GM23338 (cell line): ENCODE results near the gene FOXN4. TPM values are rescaled to one million over a fixed set of nuclear protein-coding genes. Genes with fewer than 3 reads are reported as not detected.

Source experiments
- ATAC-seq: fragments of 200-7000 bp; cut with Tn5 transposase; 3 replicates; pipeline ENCODE4 v1.9.1; 2020
- DNase-seq: peaks from one replicate; pipeline ENCODE4 v3.0.0-alpha.2; 2015; ENCODE audit warnings: low spot score
- H2AFZ ChIP-seq: fragments of 200-600 bp; sonication (generic); 2 replicates; pipeline ENCODE4 v1.8.0; 2016; ENCODE audit warnings: antibody characterized with exemption, mild to moderate bottlenecking, moderate library complexity
- H3F3A ChIP-seq: fragments of 200-600 bp; sonication (generic); replicated peaks from 2 replicates; pipeline ENCODE4 v1.8.0; 2017; ENCODE audit warnings: antibody characterized with exemption, mixed run types, low read depth
- H3K27ac ChIP-seq: fragments of 200-600 bp; sonication (generic); 2 replicates; pipeline ENCODE4 v1.6.1; 2016; ENCODE audit warnings: low read depth
- H3K27me3 ChIP-seq: fragments of 200-600 bp; sonication (generic); 2 replicates; pipeline ENCODE4 v1.8.0; 2016; ENCODE audit warnings: mild to moderate bottlenecking, mixed run types, moderate library complexity; ENCODE audit not compliant: insufficient read depth
- H3K36me3 ChIP-seq: fragments of 200-600 bp; sonication (generic); 2 replicates; pipeline ENCODE4 v1.8.0; 2016; ENCODE audit warnings: mild to moderate bottlenecking; ENCODE audit not compliant: insufficient read depth
- H3K4me1 ChIP-seq: fragments of 200-600 bp; sonication (generic); 2 replicates; pipeline ENCODE4 v1.8.0; 2016; ENCODE audit warnings: mild to moderate bottlenecking, moderate library complexity; ENCODE audit not compliant: insufficient read depth
- H3K4me2 ChIP-seq: fragments of 200-600 bp; sonication (generic); 2 replicates; pipeline ENCODE4 v1.7.1; 2017; ENCODE audit warnings: mixed run types
- H3K4me3 ChIP-seq: fragments of 200-600 bp; sonication (generic); 2 replicates; pipeline ENCODE4 v1.6.1; 2016; ENCODE audit warnings: mixed run types
- H3K79me2 ChIP-seq: fragments of 200-600 bp; sonication (generic); replicated peaks from 2 replicates; pipeline ENCODE4 v1.8.0; 2017; ENCODE audit warnings: mild to moderate bottlenecking; ENCODE audit not compliant: insufficient read depth
- H3K9me2 ChIP-seq: fragments of 200-600 bp; sonication (generic); 2 replicates; pipeline ENCODE4 v1.8.0; 2017; ENCODE audit not compliant: insufficient read depth
- H4K20me1 ChIP-seq: fragments of 200-600 bp; sonication (generic); replicated peaks from 2 replicates; pipeline ENCODE4 v1.8.0; 2017; ENCODE audit warnings: mild to moderate bottlenecking; ENCODE audit not compliant: insufficient read depth
- H3K27ac Mint-ChIP-seq: 2 replicates; pipeline ENCODE4 v1.8.0; 2020; ENCODE audit warnings: inconsistent platforms, mild to moderate bottlenecking, moderate library complexity, mixed read lengths
- H3K27me3 Mint-ChIP-seq: 3 replicates; pipeline ENCODE4 v1.8.0; 2022; ENCODE audit warnings: low read depth, mild to moderate bottlenecking, moderate library complexity, mixed read lengths, inconsistent platforms; ENCODE audit not compliant: insufficient read depth, poor library complexity
- H3K36me3 Mint-ChIP-seq: 3 replicates; pipeline ENCODE4 v1.8.0; 2021; ENCODE audit warnings: low read depth, mild to moderate bottlenecking, inconsistent platforms, moderate library complexity, mixed read lengths
- H3K4me1 Mint-ChIP-seq: 3 replicates; pipeline ENCODE4 v1.8.0; 2020; ENCODE audit warnings: mild to moderate bottlenecking, inconsistent platforms, mixed read lengths
- H3K4me3 Mint-ChIP-seq: 3 replicates; pipeline ENCODE4 v1.8.0; 2021; ENCODE audit warnings: moderate library complexity, mild to moderate bottlenecking, inconsistent platforms, mixed read lengths
- H3K9me3 Mint-ChIP-seq: 3 replicates; pipeline ENCODE4 v1.8.0; 2020; ENCODE audit warnings: moderate library complexity, mild to moderate bottlenecking, inconsistent platforms, mixed read lengths
- CREB1 ChIP-seq: fragments of 250-450 bp; sonication (Bioruptor Pico); IDR thresholded peaks from 2 replicates; pipeline ENCODE4 v1.5.0; 2020; ENCODE audit warnings: low read depth, mild to moderate bottlenecking, moderate library complexity
- EZH2 ChIP-seq: fragments of 200-600 bp; sonication (generic); IDR thresholded peaks from one replicate; pipeline ENCODE4 v1.8.0; 2017; ENCODE audit warnings: antibody characterized with exemption, mild to moderate bottlenecking, low read depth; ENCODE audit not compliant: unreplicated experiment
- JUNB ChIP-seq: IDR thresholded peaks from one replicate; pipeline ENCODE4 v1.6.1; 2016; ENCODE audit warnings: antibody characterized with exemption; ENCODE audit not compliant: unreplicated experiment
- NANOG ChIP-seq: IDR thresholded peaks from 2 replicates; pipeline ENCODE4 v1.6.1; 2016; ENCODE audit warnings: antibody characterized with exemption, borderline replicate concordance
- POLR2AphosphoS5 ChIP-seq: IDR thresholded peaks from 2 replicates; pipeline ENCODE4 v1.6.1; 2016; ENCODE audit warnings: antibody characterized with exemption, low read depth
- STAT1 ChIP-seq: IDR thresholded peaks from one replicate; pipeline ENCODE4 v1.6.1; 2016; ENCODE audit warnings: antibody characterized with exemption; ENCODE audit not compliant: unreplicated experiment
- ZNF114 ChIP-seq: fragments of 250-450 bp; sonication (Bioruptor Pico); IDR thresholded peaks from 2 replicates; pipeline ENCODE4 v1.5.0; 2020; ENCODE audit warnings: mild to moderate bottlenecking, moderate library complexity
- ZNF331 ChIP-seq: fragments of 250-450 bp; sonication (Bioruptor Pico); IDR thresholded peaks from 2 replicates; pipeline ENCODE4 v1.5.0; 2020; ENCODE audit warnings: low read depth, mild to moderate bottlenecking, moderate library complexity
- polyA plus RNA-seq: library from polyadenylated mRNA; unstranded; fragments of >200 nt; fragmentation: Nextera tagmentation; extraction: Ambion mirVana; gene quantifications from 2 replicates; pipeline ENCODE4 v1.2.1, GENCODE V29; 2016
- total RNA-seq: library from RNA; depleted of rRNA; stranded (reverse); fragments of >200 nt; shearing (Covaris generic); gene quantifications from 2 replicates; pipeline ENCODE4 v1.2.3, GENCODE V29; 2014
- TF ChIP-seq, protein P1 (sequence below): IDR thresholded peaks from one replicate; pipeline ENCODE4 v1.6.1; 2018; ENCODE audit warnings: antibody characterized with exemption; ENCODE audit not compliant: unreplicated experiment
- TF ChIP-seq, protein P2 (sequence below): fragments of 250-450 bp; sonication (Bioruptor Pico); IDR thresholded peaks from 2 replicates; pipeline ENCODE4 v1.5.0; 2020; ENCODE audit warnings: mild to moderate bottlenecking, moderate library complexity
- TF ChIP-seq, protein P3 (sequence below), 2 experiments: fragments of 200-600 bp in 1 of 2; sonication (generic) in 1 of 2; conservative IDR thresholded peaks; 2 replicates each; pipeline versions ENCODE4 v1.5.1 to v1.6.1; 2016 to 2017; ENCODE audit warnings: antibody characterized with exemption in 2 of 2, low read depth in 2 of 2, mild to moderate bottlenecking in 2 of 2, moderate library complexity in 1 of 2

Gene FOXN4
- total and polyA plus RNA-seq, 2 experiments from 2014 or later = 0.35 to 0.47 TPM

DNA sequence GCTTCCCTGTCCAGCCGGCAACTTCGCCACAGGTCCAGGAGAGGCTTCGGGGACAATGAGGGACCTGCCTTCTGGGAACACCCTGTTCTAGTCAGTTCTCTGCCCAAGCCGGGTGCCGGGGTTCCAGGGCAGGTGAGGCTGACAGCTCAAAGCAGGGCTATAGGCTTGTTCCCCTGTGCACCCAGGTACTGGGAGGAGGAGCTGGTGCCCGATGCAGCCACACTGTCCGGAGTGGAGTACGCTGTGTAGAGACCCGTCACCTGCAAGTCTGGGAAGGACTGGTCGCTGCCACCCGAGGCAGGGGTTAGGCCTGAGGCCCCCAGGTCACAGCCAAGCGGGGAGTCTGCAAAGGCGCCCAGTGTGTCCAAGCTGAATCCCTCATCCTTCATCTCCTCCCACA lies 29.6 kb downstream of the FOXN4 start:
- ATAC-seq = no peak
- Mint-ChIP-seq H3K27me3 (peaks cover 12% of the 10 kb centered on the region), H3K9me3 (no peaks in the 10 kb centered on the region), H3K27ac (no peak overlapping the region), H3K36me3 (no peaks in the 10 kb centered on the region), H3K4me1 (peaks cover 11% of the 10 kb centered on the region), H3K4me3 (no peak overlapping the region)
- no peaks in the 10 kb centered on the region for H3K36me3 ChIP-seq
- no peak overlapping the region for H3K4me2 ChIP-seq
- no peak overlapping the region for H2AFZ ChIP-seq
- DNase-seq = no peak
- H3K27ac ChIP-seq = no peak overlapping the region
- no peaks in the 10 kb centered on the region for H3F3A ChIP-seq
- H3K79me2 ChIP-seq = no peaks in the 10 kb centered on the region
- H3K27me3 ChIP-seq = no peaks in the 10 kb centered on the region
- H3K4me3 ChIP-seq = no peak overlapping the region
- no peaks in the 10 kb centered on the region for H4K20me1 ChIP-seq
- no peaks in the 10 kb centered on the region for H3K9me2 ChIP-seq
- TF ChIP-seq, protein P1, sequence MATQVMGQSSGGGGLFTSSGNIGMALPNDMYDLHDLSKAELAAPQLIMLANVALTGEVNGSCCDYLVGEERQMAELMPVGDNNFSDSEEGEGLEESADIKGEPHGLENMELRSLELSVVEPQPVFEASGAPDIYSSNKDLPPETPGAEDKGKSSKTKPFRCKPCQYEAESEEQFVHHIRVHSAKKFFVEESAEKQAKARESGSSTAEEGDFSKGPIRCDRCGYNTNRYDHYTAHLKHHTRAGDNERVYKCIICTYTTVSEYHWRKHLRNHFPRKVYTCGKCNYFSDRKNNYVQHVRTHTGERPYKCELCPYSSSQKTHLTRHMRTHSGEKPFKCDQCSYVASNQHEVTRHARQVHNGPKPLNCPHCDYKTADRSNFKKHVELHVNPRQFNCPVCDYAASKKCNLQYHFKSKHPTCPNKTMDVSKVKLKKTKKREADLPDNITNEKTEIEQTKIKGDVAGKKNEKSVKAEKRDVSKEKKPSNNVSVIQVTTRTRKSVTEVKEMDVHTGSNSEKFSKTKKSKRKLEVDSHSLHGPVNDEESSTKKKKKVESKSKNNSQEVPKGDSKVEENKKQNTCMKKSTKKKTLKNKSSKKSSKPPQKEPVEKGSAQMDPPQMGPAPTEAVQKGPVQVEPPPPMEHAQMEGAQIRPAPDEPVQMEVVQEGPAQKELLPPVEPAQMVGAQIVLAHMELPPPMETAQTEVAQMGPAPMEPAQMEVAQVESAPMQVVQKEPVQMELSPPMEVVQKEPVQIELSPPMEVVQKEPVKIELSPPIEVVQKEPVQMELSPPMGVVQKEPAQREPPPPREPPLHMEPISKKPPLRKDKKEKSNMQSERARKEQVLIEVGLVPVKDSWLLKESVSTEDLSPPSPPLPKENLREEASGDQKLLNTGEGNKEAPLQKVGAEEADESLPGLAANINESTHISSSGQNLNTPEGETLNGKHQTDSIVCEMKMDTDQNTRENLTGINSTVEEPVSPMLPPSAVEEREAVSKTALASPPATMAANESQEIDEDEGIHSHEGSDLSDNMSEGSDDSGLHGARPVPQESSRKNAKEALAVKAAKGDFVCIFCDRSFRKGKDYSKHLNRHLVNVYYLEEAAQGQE = no peak
- TF ChIP-seq ZNF114 (CRISPR knock-in tag) (no peak), EZH2 (no peak), ZNF331 (CRISPR knock-in tag) (no peak), POLR2AphosphoS5 (no peak), JUNB (no peak), STAT1 (no peak), CREB1 (no peak), NANOG (no peak)
- TF ChIP-seq, protein P2, sequence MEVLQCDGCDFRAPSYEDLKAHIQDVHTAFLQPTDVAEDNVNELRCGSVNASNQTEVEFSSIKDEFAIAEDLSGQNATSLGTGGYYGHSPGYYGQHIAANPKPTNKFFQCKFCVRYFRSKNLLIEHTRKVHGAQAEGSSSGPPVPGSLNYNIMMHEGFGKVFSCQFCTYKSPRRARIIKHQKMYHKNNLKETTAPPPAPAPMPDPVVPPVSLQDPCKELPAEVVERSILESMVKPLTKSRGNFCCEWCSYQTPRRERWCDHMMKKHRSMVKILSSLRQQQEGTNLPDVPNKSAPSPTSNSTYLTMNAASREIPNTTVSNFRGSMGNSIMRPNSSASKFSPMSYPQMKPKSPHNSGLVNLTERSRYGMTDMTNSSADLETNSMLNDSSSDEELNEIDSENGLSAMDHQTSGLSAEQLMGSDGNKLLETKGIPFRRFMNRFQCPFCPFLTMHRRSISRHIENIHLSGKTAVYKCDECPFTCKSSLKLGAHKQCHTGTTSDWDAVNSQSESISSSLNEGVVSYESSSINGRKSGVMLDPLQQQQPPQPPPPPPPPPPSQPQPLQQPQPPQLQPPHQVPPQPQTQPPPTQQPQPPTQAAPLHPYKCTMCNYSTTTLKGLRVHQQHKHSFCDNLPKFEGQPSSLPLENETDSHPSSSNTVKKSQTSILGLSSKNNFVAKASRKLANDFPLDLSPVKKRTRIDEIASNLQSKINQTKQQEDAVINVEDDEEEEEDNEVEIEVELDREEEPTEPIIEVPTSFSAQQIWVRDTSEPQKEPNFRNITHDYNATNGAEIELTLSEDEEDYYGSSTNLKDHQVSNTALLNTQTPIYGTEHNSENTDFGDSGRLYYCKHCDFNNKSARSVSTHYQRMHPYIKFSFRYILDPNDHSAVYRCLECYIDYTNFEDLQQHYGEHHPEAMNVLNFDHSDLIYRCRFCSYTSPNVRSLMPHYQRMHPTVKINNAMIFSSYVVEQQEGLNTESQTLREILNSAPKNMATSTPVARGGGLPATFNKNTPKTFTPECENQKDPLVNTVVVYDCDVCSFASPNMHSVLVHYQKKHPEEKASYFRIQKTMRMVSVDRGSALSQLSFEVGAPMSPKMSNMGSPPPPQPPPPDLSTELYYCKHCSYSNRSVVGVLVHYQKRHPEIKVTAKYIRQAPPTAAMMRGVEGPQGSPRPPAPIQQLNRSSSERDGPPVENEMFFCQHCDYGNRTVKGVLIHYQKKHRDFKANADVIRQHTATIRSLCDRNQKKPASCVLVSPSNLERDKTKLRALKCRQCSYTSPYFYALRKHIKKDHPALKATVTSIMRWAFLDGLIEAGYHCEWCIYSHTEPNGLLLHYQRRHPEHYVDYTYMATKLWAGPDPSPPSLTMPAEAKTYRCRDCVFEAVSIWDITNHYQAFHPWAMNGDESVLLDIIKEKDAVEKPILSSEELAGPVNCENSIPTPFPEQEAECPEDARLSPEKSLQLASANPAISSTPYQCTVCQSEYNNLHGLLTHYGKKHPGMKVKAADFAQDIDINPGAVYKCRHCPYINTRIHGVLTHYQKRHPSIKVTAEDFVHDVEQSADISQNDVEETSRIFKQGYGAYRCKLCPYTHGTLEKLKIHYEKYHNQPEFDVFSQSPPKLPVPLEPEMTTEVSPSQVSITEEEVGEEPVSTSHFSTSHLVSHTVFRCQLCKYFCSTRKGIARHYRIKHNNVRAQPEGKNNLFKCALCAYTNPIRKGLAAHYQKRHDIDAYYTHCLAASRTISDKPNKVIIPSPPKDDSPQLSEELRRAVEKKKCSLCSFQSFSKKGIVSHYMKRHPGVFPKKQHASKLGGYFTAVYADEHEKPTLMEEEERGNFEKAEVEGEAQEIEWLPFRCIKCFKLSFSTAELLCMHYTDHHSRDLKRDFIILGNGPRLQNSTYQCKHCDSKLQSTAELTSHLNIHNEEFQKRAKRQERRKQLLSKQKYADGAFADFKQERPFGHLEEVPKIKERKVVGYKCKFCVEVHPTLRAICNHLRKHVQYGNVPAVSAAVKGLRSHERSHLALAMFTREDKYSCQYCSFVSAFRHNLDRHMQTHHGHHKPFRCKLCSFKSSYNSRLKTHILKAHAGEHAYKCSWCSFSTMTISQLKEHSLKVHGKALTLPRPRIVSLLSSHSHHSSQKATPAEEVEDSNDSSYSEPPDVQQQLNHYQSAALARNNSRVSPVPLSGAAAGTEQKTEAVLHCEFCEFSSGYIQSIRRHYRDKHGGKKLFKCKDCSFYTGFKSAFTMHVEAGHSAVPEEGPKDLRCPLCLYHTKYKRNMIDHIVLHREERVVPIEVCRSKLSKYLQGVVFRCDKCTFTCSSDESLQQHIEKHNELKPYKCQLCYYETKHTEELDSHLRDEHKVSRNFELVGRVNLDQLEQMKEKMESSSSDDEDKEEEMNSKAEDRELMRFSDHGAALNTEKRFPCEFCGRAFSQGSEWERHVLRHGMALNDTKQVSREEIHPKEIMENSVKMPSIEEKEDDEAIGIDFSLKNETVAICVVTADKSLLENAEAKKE = no peak
- TF ChIP-seq, protein P3, sequence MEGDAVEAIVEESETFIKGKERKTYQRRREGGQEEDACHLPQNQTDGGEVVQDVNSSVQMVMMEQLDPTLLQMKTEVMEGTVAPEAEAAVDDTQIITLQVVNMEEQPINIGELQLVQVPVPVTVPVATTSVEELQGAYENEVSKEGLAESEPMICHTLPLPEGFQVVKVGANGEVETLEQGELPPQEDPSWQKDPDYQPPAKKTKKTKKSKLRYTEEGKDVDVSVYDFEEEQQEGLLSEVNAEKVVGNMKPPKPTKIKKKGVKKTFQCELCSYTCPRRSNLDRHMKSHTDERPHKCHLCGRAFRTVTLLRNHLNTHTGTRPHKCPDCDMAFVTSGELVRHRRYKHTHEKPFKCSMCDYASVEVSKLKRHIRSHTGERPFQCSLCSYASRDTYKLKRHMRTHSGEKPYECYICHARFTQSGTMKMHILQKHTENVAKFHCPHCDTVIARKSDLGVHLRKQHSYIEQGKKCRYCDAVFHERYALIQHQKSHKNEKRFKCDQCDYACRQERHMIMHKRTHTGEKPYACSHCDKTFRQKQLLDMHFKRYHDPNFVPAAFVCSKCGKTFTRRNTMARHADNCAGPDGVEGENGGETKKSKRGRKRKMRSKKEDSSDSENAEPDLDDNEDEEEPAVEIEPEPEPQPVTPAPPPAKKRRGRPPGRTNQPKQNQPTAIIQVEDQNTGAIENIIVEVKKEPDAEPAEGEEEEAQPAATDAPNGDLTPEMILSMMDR (conservative IDR thresholded peaks at IDR 0.05; ENCODE audit: low read depth in 2 of 2) = no peak
- H3K4me1 ChIP-seq = peaks cover 6% of the 10 kb centered on the region; the same call in 1 of the 2 replicates
